ENCODE data around the gene MGST3. TPM values are rescaled to one million over a fixed set of nuclear protein-coding genes. Genes with fewer than 3 reads are reported as not detected.
A peak's percentile ranks its signal among the peaks of the same experiment; 100 is the strongest.
"Not testable (repeated sequence)": the region's sequence is repeated elsewhere in the genome, so short reads cannot be mapped to it uniquely, and the experiment has no call there.

Gene MGST3
- total RNA-seq, 2 donors from 2014 or later, result 491 to 509 TPM

- Histone ChIP-seq H3K9me3 (no peaks in the 10 kb centered on the region), H3K27ac (peak overlapping the region; percentile 13 to 99), H3K36me3 (peaks cover 9% of the 10 kb centered on the region), H3K27me3 (no peaks in the 10 kb centered on the region), H3K4me3 (no peak overlapping the region), H3K4me1 (peaks cover 0 to 71% of the 10 kb centered on the region in 2 donors)
- DNase-seq (ENCODE audit: low spot score), result no peak
- no peak for TF ChIP-seq CTCF (IDR thresholded peaks at IDR 0.05)
These were observed 4.3 kb downstream of the MGST3 start for GRCh38 chr1:165635329-165635728.

- Histone ChIP-seq H3K27ac (peak overlapping the region in 1 of 2 donors; percentile 99), H3K9me3 (no peaks in the 10 kb centered on the region), H3K4me1 (peaks cover 0 to 76% of the 10 kb centered on the region in 2 donors), H3K36me3 (peaks cover 9% of the 10 kb centered on the region), H3K4me3 (no peak overlapping the region), H3K27me3 (no peaks in the 10 kb centered on the region)
- DNase-seq (ENCODE audit: low spot score), result no peak
- TF ChIP-seq CTCF (IDR thresholded peaks at IDR 0.05), result no peak
These were observed 4.8 kb downstream of the MGST3 start for GRCh38 chr1:165635823-165636222.

GRCh38 chr1:165637427-165637826, 6.4 kb downstream of the MGST3 start:
- DNase-seq (ENCODE audit: low spot score), result no peak
- peaks cover 9% of the 10 kb centered on the region for H3K36me3 ChIP-seq
- TF ChIP-seq CTCF (IDR thresholded peaks at IDR 0.05), result no peak
- no peak overlapping the region for H3K4me3 ChIP-seq
- peak overlapping the region; percentile 69 to 82 for H3K27ac ChIP-seq
- no peaks in the 10 kb centered on the region for H3K9me3 ChIP-seq
- no peaks in the 10 kb centered on the region for H3K27me3 ChIP-seq
- peaks cover 0 to 88% of the 10 kb centered on the region in 2 donors for H3K4me1 ChIP-seq

GRCh38 chr1:165638211-165638610, 7.2 kb downstream of the MGST3 start:
- H3K27ac ChIP-seq, result peak overlapping the region; percentile 69 to 82
- peaks cover 0 to 84% of the 10 kb centered on the region in 2 donors for H3K4me1 ChIP-seq

GRCh38 chr1:165639821-165640623, 9.0 kb downstream of the MGST3 start:
- Histone ChIP-seq H3K27ac (peak overlapping the region in 1 of 2 donors; percentile 82), H3K4me3 (no peak overlapping the region), H3K36me3 (peaks cover 9% of the 10 kb centered on the region), H3K27me3 (no peaks in the 10 kb centered on the region), H3K4me1 (peaks cover 0 to 66% of the 10 kb centered on the region in 2 donors), H3K9me3 (no peaks in the 10 kb centered on the region)
- TF ChIP-seq CTCF (IDR thresholded peaks at IDR 0.05), result no peak
- no peak for DNase-seq (ENCODE audit: low spot score)

More at GRCh38 chr1:165638211-165638610, 7.2 kb downstream of the MGST3 start:
- not testable (repeated sequence) for H3K36me3 ChIP-seq; H3K4me3 ChIP-seq; H3K9me3 ChIP-seq; DNase-seq (ENCODE audit: low spot score); H3K27me3 ChIP-seq

GRCh38 chr1:165641231-165641987, 10.4 kb downstream of the MGST3 start:
- no peak overlapping the region for H3K4me3 ChIP-seq
- H3K27ac ChIP-seq, result peak overlapping the region in 1 of 2 donors; percentile 9
- H3K36me3 ChIP-seq, result peaks cover 3% of the 10 kb centered on the region
- no peak for DNase-seq (ENCODE audit: low spot score)
- no peaks in the 10 kb centered on the region for H3K9me3 ChIP-seq
- no peak for TF ChIP-seq CTCF (IDR thresholded peaks at IDR 0.05)
- no peaks in the 10 kb centered on the region for H3K27me3 ChIP-seq
- peaks cover 0 to 66% of the 10 kb centered on the region in 2 donors for H3K4me1 ChIP-seq
